Stimulated activated CD4-positive, alpha-beta T cell treated with anti-CD3 and anti-CD28 coated beads, TNF-alpha, amount 100 ng/mL, for 4 hours (primary cell): Measurements from ENCODE around the gene SLC29A3.

ENCODE experiments used
- DNase-seq, 3 experiments: peaks; one replicate each; pipeline ENCODE4 v3.0.0-alpha.2; 2020; ENCODE audit warnings: low read depth in 3 of 3

The SLC29A3 gene

DNA sequence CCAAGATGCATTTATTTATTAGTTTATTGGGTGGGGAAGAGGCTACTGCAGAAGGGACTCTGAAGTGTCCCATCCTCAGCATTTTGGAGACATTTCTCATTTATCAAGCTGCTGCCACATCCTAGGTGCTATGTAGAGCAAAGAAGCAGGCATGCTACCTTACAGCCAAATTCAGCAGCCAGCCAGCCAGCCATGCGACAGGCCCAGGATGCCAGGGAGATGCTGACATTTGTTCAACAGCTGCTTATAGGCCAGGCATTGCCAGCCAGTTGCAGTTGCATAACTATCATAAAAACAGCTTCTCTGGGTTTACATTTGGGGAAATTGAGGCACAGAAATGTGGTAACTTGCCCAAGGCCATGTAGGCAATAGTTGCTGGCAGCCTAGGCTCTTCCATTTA is 2.3 kb downstream of the SLC29A3 start:
- no peak for DNase-seq

DNA sequence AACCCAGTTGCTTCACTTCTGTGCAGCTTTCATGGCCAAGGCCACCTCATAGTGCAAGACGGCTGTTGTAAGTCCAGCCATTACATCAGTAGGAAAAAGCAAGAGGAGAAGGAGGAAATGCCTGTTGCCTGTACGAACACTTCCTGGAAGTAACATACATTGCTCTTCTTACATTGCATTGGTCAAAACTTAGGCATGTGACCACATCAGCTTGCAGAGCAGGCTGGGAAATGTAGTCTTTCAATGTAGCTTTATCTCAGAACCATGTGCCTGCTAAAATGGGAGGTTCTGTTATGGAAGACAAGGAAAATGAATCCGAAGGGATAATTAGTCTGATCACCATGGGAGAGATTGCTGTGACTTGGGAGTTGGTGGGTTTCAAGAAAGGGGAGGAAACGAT is 4.3 kb downstream of the SLC29A3 start:
- DNase-seq, result no peak

DNA sequence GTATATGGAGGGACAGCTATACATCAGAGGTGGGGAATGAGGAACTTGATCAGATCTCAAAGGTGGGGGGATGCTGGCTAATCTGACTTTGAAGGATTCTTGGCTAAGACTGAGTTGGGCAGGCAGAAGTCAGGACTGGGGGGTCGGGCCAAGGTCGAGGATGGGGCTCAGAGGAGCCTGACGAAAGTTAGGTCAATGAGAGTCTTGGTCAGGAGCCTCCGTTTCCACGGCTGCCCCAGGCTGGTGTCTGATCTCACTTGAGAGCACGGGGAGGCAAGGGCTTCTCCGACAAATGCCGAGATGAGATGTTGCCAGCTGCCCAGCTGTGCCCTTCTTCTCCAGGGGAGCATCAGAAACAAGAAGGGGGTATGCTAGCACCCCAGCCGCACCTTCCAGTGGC is 5.7 kb downstream of the SLC29A3 start:
- no peak for DNase-seq

DNA sequence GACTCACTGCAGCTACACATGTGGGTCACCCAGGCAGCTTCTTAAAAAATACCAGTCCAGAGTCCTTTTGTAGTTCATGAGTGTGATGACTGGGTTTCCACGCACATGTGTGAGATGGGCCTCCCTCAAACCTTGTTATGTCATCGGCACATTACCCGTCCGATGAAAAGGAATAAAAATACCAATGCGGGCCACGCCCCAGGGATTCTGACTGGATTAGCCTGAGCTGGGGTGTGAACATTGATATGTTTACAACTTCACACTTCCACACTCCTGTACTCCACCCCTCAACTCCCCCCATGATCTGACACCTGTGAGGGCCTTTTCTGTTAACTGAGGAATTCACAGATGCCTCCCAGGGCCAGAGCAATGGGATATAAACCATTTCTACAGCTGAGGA is 6.2 kb downstream of the SLC29A3 start:
- DNase-seq, result no peak

DNA sequence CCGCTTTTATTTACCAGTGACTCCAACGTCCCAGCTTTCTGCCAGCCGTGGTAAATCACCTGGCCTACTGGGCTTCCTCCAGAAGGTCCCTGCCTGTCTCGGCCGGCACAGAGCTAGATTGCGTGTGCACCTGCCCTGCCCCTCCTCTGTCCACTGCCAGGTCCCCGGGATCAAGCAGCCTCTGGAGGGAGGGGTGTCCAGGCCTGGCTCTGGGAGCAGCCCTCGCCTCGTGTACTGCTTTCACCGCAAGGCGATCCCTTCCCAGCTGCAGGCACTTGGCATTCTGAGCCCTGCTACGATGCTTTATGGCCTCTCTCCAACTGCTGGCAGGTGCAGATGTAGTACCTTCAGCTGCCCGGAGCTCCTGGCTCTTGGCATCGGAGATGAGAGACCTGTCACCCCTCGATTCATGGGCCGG is 7.4 kb downstream of the SLC29A3 start:
- DNase-seq, result no peak

DNA sequence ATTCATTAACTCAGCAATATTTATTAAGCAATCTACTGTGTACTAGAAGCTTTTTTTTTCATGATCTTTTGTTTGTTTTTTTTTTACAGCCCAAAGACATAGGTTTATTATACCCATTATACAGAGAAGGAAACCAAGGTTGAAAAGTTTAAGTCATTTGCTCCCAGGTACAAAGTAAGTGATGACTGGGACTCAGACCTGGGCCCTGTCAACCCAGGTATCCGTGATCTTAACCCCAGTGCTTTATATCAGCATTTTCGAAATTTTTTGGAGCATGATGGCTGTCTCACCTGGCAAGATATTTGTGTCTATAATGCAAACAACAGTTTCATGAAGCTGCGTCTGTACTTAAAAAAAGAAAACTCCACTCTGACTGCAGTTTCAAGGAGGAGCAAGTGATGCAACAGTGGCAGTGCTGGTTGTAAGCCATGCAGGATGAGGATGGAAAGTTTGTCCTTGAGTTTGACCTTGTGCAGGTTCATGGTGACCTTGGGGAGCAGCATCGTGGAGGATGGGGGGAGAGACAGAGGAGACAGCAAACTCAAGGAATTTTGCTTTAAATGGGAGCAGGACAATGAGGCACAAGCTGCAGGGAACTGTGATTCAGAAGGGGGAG is 11.8 kb downstream of the SLC29A3 start:
- no peak for DNase-seq

DNA sequence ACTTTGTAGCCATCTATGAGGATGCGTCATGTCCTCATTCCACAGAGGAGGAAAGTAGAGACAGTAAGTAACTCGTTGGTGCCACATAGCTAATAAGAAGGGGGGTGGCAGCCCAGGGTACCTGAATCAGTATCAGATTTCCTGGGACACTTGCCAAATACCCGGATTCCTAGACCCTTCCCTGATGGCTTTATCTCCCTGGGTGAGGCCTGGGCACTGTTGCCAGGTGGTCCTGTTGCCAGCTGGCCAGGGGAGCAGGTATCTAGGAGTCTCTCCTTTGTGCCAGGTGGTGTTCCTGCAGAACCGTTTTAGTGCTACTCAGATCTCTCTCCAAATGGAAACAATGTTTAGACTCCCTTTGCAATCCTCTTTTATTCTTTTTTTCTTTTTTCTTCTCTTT is 12.7 kb downstream of the SLC29A3 start:
- DNase-seq, result no peak

DNA sequence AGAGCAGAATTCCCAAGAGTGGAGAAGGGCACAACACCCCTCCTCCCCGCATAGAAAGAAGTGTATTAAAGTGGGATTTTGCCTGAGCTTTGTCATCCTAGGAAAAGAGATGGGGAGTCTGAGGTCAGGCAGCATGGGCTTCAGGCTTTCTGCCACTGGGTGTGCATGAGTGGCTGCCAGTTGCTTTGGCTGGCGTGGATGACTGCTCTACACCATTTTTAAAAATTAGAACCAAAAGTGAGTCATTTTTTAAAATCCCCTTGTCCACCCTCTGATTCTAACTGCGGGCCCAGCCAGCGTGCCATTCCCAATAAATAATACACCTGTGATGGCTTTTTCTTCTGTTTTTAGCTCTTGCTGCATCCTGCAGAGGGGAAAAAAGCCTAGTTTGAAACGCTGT is 13.4 kb downstream of the SLC29A3 start:
- no peak for DNase-seq

DNA sequence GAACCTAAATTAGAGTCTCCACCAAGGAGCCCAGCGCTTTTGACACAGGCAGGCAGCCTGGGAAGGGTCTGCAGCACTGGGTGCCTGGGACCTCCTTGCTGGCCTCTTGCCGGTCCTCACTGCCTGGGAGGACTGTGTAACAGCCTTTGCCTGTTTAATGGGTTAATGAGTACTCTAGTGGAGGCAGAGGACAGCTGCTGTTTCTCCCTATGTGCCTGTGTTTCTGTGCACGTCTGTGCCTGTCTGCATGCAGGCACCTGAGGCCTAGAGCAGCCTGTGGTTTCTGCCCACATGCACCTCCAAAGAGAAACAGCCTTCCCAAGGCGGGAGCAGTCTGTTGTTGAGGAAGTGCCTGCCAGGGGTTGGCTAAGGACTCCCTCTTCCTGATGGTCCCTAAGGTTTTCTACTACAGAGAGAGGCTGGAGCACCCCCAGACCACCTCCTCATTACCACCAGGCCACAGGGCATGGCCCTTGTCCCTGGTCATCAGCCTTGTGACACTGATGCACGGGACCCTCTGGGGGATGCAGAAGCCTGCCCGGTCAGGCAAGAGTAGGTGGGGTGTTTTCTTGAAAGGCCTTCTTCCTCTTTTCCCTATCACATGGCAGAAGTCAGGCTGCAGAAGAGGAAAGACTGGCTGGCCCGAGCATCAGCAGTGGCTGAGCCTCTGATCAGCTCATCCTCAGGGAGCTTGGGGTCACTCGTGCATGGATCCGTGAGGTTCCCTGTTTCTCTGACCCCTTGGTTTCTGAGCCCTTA is 14.2 kb downstream of the SLC29A3 start:
- no peak for DNase-seq

DNA sequence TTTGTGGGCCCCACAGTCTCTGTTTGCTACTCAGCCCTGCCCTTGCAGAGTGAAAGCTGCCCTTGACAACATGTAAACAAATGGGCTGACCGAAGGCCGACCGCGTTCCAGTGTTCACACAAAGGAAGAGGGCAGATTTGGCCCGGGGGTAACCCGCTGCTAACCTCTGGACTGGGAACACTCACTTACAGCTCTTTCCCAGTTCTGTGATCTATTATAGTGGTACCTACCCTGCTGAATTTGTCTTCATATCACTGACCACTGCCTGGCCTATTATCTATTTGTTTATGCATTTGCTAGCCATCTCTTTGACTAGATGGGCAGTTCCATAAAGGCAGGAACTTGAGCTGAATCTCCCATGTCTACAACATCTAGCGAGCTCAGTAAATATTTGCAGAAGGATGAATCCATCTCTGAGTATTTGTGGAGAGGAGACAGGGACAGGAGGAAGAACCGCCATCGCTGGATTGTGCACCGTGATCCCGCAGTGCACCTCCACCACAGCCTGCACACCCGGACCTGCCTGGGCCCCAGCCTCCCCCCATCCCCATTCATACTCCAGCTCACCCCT is 15.2 kb downstream of the SLC29A3 start:
- no peak for DNase-seq

DNA sequence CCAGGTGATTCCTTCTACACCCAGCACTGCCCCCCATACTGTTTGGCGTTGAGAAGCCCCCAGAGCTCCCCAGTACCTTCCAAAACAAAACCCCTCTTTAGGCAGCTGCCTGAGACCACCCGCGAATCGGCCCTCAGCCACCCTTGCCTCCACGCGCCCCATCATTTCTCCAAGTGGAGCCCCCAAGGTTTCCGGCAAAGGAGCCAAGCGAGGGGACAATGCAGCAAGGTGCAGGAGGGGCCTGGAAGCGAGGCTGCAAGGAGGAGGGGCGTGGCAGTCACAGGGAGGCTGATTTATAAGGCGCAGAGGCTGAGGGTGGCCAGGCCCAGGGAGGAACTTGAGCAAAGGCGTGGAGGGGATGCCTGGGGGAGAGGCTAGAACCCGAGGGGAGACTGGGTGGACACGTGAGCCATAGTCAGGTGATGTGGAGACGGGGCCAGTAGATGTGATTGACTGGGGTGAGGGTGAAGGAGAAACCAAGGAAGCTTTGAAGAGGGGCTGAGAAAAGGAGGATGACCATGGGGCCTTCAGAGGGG is 16.2 kb downstream of the SLC29A3 start:
- no peak for DNase-seq

DNA sequence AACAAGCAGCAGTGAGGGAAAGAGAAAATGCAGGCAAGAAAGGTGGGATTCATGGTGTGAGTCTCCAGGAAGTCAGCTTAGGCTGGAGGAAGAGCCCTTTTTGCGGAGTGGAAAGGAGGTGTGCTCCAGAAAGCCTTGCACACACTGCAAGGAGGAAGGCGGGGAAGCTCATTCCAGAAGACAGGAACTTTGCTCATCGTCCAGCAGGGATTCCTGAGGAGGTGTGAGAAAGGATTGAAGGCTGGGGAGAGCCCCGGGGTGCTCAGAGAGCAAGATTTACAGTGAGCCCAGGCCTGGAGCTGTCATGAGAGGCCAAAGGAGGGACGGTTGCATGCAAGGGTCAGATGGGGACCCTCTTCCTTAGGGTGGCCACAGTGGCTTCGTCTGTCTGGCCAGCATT is 17.6 kb downstream of the SLC29A3 start:
- DNase-seq, result no peak

DNA sequence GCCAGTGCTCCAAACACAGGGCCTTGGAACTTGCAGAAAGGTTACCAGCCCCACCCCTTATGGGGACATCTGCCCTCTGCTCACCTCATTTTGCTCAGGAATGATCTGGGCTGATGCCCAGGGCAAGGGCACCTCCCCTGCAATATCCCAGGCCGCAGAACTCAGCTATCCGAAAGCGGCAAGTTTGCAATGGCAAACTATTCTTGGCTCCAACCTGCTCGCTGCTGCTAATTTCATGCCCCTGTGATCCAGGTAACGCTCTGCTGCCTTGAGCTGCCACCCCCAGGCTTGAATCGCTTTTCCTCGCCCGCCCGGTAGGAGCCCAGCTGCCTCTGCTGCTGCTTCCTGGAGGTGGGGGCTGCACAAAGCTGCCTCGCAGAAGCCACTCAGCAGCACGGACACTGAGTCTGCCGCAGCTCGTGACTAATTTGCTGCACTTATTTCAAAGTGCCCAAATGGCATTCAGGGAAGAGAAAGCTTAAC is 18.2 kb downstream of the SLC29A3 start:
- DNase-seq, result no peak

DNA sequence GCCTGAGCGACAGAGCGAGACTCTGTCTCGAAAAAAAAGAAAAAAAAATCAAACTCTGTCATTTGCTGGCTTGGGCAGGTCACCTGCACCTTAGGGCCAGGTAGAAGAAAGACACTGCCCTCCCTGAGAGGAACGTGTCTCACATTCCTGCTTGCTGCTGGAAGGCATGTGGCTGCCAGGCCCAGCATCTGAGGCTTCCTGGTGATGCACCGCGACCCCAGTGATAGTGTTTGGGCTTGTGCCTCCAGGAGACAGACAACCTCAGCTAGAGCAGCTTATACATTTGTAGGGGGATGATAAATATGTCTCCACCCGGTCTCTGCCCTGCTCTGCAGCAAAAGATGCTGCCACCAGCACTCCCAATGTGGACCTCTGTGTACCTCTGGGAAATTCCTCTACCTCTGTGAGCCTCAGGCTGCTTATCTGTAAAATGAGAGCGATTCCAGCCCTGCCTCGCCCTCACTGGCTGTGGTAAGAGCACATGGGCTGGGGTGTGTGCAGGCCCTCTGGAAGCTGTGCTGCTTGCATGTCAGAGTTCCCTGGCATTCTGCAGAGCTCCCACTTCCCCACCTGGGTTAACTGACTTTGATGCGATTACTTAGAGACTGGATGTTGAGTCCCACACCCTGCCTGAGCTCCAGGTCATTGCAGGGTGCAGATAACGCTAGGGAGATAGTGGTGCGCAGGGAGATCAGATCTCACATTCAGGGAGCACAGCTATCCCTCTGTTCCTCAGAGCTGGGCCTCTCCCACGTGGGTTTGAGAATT is 19.9 kb downstream of the SLC29A3 start:
- no peak for DNase-seq

DNA sequence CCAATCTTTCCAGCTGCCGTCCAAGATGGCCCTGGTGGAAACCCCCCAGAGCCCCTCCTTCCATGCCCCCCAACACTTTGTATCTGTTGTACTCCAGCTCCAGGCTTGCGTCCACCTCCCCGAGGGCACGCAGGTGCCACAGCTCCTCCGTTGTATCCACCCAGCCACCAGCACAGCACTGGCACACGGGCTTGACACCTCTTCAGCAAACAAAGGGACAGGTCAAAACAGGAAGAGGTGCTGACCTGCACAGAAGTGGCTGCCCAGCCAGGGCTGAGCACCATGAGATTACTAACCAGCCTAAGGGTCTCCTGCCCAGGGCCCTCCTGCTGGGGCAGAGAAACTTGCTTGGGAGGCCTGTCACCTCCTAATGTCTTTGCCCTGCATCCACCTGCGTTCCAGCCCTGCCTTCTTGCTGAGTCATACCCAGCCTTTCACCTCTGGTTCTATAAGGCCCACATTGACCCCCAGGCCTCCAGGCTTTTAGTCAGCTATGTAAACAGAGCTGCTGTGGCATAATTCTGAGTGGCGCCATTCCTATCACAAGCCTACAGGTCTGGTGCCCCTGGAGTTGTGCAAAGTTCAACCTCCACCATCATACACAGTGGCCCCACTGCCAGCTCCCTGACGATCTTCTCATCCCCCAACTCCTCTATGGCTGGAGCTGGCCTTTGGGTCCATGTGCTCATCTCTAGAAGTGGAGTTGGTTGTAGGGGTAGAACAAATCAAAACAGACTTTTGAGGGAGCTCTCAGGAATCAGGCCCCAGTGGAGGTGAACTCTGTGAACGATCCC is 20.9 kb downstream of the SLC29A3 start:
- DNase-seq, result no peak

DNA sequence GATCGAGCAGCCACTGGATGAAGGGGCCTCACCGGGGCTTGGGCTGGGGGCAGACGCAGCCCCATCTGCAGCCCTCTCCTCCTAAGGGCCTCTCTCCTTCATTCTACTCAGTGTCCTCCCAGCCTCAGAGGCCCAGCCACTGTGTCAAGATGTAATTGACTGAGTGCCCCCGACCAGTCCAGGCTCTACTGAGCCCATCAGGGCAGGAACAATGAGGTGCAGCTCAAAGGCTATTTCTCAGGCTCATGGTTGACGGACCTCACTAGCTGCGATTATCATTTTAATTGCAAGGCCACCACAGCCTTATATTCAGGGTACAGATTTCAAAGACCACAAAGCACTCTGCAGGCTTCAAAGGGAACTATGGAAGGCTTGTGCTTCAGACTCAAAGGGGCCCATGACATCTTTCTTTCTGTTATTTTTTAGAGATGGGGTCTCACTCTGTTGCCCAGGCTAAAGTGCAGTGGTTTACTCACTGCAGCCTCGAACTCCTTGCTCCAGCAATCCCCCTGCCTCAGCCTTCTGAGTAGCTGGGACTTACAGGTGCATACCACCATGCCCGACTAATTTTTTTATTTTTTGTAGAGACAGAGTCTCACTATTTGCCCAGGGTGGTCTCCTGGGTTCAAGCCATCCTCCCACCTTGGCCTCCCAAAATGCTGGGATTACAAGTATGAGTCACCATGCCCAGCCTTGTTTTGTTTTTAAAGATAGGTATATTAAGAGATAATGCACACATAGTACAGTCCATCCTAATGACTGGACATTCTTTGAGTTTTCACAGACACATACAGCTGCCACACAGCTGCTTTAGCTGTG is 23.7 kb downstream of the SLC29A3 start:
- no peak for DNase-seq

DNA sequence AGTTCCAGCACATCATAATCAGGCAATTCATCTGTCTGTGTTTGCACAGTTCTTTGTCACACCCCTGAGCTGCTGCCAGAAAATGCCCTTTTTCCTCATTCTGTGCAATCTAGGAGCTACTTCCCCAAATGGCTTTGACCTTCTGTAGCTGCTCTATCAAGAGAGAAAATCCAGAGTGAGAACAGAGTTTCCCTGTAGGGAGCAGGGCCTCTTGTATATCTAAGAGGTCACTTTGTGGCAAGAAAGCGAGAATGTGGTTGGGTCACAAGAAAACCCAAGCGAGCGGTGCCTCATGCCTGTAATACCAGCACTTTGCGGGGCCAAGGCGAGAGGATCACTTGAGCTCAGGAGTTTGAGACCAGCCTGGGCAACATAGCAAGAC is 24.3 kb downstream of the SLC29A3 start:
- no peak for DNase-seq

DNA sequence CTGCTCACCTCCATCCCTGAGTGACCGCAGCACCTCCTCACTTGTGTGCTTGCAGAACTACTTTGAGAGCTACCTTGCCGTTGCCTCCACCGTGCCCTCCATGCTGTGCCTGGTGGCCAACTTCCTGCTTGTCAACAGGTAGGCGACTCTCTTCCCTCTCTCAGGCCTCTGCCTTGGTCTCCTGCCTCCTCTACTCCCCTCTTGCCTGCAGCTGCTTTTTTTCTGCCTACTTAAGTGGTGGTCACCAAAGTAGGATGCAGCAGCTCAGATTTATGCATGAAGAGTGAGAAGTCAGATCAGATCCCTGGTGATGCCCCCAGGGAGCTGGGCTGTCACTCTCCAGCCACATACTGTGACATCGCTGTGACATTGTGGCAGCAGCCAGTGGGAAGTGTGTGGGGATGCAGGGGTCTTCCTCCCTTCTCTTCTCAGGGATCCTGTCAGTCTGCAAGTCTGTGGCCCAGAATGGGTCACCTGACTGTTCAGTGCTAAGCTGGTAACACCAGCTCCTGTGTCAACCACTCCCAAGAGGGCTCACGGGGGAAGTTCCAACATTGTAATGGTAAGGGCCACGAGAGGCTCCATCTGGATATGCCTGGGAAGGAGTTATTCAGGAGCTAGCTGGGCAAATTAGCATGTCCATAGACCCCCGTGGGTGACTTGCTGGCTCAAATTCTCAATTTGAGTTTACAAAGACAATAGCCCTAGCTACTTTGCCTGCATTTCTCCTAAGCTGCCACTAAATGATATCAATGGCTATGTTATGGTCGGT is 25.3 kb downstream of the SLC29A3 start:
- no peak for DNase-seq

DNA sequence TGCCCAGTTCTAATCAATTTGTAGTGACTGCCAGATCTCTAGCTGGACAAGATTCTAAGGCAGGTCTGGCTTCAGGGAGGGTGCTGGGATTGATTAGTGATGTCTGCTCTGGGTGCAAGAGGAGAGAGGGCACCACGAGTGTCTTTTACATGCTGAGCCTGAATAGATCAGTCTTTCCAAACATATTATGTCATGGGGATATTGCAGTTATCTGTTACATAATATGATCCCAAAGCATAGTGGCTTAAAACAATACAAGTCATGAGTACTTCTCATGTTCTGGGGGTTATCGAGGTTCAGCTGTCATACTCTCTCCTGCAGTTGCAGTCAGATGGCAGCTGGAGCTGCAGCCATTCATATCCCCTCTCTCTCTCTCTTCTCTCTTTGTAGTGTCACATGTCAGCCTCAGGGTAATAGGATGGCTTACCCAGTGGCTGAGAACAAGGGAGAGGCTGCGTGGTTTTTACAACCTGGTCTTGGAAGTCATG is 26.0 kb downstream of the SLC29A3 start:
- DNase-seq, result no peak

DNA sequence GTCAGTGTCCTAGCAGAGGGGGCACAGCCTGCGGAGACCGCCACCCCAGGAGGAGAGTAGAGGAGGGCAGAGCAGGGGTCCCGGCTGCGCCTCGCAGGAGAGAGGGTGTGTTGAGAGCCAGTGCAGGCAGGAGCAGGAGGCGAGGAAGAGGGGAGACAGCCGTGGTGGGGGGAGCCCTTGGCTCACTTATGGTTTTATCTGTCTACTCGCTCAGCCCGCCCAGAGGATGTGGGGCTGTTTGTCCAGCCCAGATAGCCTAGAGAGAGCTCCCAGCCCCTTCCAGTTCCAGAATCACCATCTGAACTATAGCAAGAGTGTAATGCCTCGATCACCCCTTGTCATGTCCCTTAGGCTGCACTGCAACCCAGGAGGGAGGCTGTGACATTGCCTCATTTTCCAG is 26.6 kb downstream of the SLC29A3 start:
- DNase-seq, result no peak
